ENCODE results near the gene GRID1. TPM values are rescaled to one million over a fixed set of nuclear protein-coding genes. Genes with fewer than 3 reads are reported as not detected.

Gene GRID1
- total RNA-seq, 4 donors from 2014 or later = 0.35 to 10.7 (median 1.3) TPM

- H3K27me3 ChIP-seq = no peaks in the 10 kb centered on the region
- no peaks in the 10 kb centered on the region for H3K36me3 ChIP-seq
- no peak for TF ChIP-seq POLR2A (IDR thresholded peaks at IDR 0.05)
- no peak overlapping the region for H3K4me3 ChIP-seq
- H3K9me3 ChIP-seq = no peaks in the 10 kb centered on the region
- H3K4me1 ChIP-seq = no peaks in the 10 kb centered on the region
- no peak overlapping the region for H3K27ac ChIP-seq
- no peak for DNase-seq
Observed at GRCh38 chr10:86216886-86217285, 149.7 kb downstream of the GRID1 start.

- no peaks in the 10 kb centered on the region for H3K9me3 ChIP-seq
- no peaks in the 10 kb centered on the region for H3K27me3 ChIP-seq
- TF ChIP-seq CTCF (IDR thresholded peaks at IDR 0.05) = no peak
- no peak for TF ChIP-seq POLR2A (IDR thresholded peaks at IDR 0.05)
- no peak overlapping the region for H3K27ac ChIP-seq
- no peak overlapping the region for H3K4me3 ChIP-seq
- H3K36me3 ChIP-seq = no peaks in the 10 kb centered on the region
- H3K4me1 ChIP-seq = no peaks in the 10 kb centered on the region
- no peak for DNase-seq
Observed at GRCh38 chr10:86215712-86216111, 150.9 kb downstream of the GRID1 start.

GRCh38 chr10:86215046-86215445 lies 151.5 kb downstream of the GRID1 start:
- no peak for DNase-seq

GRCh38 chr10:86213148-86213547 lies 153.4 kb downstream of the GRID1 start:
- Histone ChIP-seq H3K4me3 (no peak overlapping the region), H3K36me3 (no peaks in the 10 kb centered on the region), H3K27me3 (no peaks in the 10 kb centered on the region), H3K27ac (no peak overlapping the region), H3K4me1 (no peaks in the 10 kb centered on the region), H3K9me3 (no peaks in the 10 kb centered on the region)
- no peak for TF ChIP-seq CTCF (IDR thresholded peaks at IDR 0.05)
- TF ChIP-seq POLR2A (IDR thresholded peaks at IDR 0.05) = no peak
- no peak for DNase-seq

More at GRCh38 chr10:86215046-86215445, 151.5 kb downstream of the GRID1 start:
- Histone ChIP-seq H3K4me3 (no peak overlapping the region), H3K27ac (no peak overlapping the region), H3K9me3 (no peaks in the 10 kb centered on the region), H3K36me3 (no peaks in the 10 kb centered on the region), H3K27me3 (no peaks in the 10 kb centered on the region), H3K4me1 (no peaks in the 10 kb centered on the region)
- TF ChIP-seq CTCF (IDR thresholded peaks at IDR 0.05) (no peak), POLR2A (IDR thresholded peaks at IDR 0.05) (no peak)

- TF ChIP-seq CTCF (IDR thresholded peaks at IDR 0.05) = no peak
- H3K27ac ChIP-seq = no peak overlapping the region
- H3K36me3 ChIP-seq = no peaks in the 10 kb centered on the region
- no peak for DNase-seq
- no peaks in the 10 kb centered on the region for H3K4me1 ChIP-seq
- H3K9me3 ChIP-seq = no peaks in the 10 kb centered on the region
- H3K4me3 ChIP-seq = no peak overlapping the region
- H3K27me3 ChIP-seq = no peaks in the 10 kb centered on the region
Observed at GRCh38 chr10:86212391-86212700, 154.2 kb downstream of the GRID1 start.

GRCh38 chr10:86211691-86212390 lies 154.8 kb downstream of the GRID1 start:
- Histone ChIP-seq H3K27me3 (no peaks in the 10 kb centered on the region), H3K4me1 (no peaks in the 10 kb centered on the region), H3K9me3 (no peaks in the 10 kb centered on the region), H3K4me3 (no peak overlapping the region), H3K27ac (no peak overlapping the region), H3K36me3 (no peaks in the 10 kb centered on the region)
- DNase-seq = no peak
- no peak for TF ChIP-seq POLR2A (IDR thresholded peaks at IDR 0.05)

GRCh38 chr10:86210416-86210815 lies 156.2 kb downstream of the GRID1 start:
- Histone ChIP-seq H3K27ac (no peak overlapping the region), H3K4me3 (no peak overlapping the region), H3K9me3 (no peaks in the 10 kb centered on the region), H3K36me3 (no peaks in the 10 kb centered on the region), H3K4me1 (no peaks in the 10 kb centered on the region), H3K27me3 (no peaks in the 10 kb centered on the region)
- TF ChIP-seq POLR2A (IDR thresholded peaks at IDR 0.05) (no peak), CTCF (IDR thresholded peaks at IDR 0.05) (no peak)
- DNase-seq = no peak

Data from Peyer's patch (tissue), 4 donors.